WI38 (cell line): Measurements from ENCODE around the gene LPIN1.

Experiments used
- H3K4me3 ChIP-seq: 2 replicates; pipeline ENCODE4 v1.5.1; 2011; ENCODE audit warnings: low read depth, mild to moderate bottlenecking, control low read depth, low read length
- TF ChIP-seq, protein P1 (sequence below): IDR thresholded peaks from 2 replicates; pipeline ENCODE4 v1.5.1; 2012; ENCODE audit warnings: low read depth, mild to moderate bottlenecking, control low read depth, low read length

LPIN1 gene

DNA sequence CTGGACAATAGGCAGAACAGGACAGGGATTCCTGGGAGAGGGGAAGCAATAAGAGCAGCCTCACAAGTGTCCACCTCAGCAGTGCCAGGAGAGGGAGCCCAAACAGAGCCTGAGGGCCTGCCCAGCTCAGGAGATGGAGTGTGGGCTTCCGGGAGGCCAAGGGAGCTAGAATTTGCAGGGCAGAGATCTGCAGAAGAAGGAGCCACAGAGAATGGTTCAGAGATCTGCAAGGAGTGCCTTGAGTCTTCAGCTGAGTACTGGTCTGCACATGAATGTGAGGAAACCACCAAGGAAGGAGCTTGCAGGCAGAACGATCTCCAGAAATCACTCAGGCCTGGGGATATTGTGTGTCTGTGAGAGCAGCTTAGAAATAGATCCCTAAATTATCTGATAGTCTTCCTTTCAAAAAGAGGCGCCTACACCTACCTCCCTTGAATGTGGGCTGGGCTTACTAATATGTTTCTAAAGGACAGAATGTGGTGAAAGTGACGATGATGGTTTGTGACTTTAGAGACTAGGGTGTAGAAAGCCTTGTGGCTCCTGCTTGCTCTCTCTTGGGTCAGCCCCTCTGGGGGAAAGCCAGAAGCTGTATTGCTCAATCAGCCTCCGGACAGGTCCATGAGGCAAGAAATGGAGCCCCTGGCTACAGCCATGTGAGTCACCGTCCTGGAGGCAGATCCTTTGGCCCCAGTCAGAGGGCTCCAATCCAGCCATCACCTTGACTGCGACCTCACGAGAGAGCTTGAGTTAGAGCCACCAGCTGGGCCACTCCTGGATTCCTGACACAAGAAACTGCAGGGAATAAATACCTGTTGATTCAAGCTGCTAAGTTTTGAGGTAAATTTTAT is 7.6 kb upstream of the LPIN1 start:
- no peak overlapping the region for H3K4me3 ChIP-seq
- TF ChIP-seq, protein P1, sequence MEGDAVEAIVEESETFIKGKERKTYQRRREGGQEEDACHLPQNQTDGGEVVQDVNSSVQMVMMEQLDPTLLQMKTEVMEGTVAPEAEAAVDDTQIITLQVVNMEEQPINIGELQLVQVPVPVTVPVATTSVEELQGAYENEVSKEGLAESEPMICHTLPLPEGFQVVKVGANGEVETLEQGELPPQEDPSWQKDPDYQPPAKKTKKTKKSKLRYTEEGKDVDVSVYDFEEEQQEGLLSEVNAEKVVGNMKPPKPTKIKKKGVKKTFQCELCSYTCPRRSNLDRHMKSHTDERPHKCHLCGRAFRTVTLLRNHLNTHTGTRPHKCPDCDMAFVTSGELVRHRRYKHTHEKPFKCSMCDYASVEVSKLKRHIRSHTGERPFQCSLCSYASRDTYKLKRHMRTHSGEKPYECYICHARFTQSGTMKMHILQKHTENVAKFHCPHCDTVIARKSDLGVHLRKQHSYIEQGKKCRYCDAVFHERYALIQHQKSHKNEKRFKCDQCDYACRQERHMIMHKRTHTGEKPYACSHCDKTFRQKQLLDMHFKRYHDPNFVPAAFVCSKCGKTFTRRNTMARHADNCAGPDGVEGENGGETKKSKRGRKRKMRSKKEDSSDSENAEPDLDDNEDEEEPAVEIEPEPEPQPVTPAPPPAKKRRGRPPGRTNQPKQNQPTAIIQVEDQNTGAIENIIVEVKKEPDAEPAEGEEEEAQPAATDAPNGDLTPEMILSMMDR: peak; percentile 66

GRCh38 chr2:11740723-11741122 is 5.7 kb upstream of the LPIN1 start:
- no peak overlapping the region for H3K4me3 ChIP-seq
- TF ChIP-seq, protein P1: no peak

DNA sequence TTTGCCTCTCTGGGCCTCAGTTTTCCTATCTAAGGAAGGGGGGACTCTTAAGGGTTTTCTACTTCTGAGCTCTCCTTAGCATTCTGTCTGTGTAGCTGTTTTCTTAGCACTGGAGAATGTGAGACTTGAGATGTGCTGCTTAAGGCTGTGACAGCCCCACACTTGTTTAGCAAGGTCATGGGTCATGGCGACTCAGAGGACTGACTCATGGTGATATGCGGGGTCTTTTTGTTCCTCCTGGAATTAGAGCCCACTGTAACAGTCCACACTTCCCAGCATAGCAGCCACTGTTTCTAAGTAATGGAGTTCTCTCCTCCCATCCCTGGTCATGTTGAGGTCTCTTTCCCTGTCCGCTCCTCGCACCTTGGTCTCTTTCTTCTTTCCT is 4.1 kb upstream of the LPIN1 start:
- H3K4me3 ChIP-seq: no peak overlapping the region
- TF ChIP-seq, protein P1: no peak

GRCh38 chr2:11742702-11743357 is 3.6 kb upstream of the LPIN1 start:
- TF ChIP-seq, protein P1: no peak
- no peak overlapping the region for H3K4me3 ChIP-seq

DNA sequence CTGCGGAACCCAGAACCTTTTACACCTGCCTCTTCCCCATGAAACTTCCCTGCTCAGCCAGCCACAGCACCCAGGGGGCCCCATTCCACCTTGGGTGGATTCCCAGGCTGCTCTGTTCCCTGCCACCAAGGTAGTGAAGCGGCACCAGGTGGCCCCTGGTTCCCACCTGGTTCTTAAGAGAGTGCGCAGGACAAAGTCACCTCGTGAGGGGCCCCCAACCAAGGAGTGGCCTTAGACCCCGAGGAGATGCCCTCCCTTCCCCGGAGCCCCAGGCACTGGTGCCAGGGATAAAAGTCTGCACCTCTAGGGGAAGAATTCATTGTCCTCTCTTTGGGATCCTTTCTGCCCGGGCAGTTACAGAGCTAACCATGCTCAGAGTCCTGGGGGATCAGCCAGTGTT is 3.1 kb upstream of the LPIN1 start:
- no peak overlapping the region for H3K4me3 ChIP-seq

GRCh38 chr2:11743846-11744553 is 2.4 kb upstream of the LPIN1 start:
- peak overlapping the region; percentile 41; the same call in 1 of the 2 replicates for H3K4me3 ChIP-seq
- TF ChIP-seq, protein P1: no peak

More for the DNA sequence above, 3.1 kb upstream of the LPIN1 start:
- TF ChIP-seq, protein P1: no peak
